GM12892 (cell line): ENCODE data around the gene KAZN.
"Not testable (repeated sequence)": the region's sequence is repeated elsewhere in the genome, so short reads cannot be mapped to it uniquely, and the experiment has no call there.

Experiments
- DNase-seq: peaks from one replicate; pipeline ENCODE4 v3.0.0; 2011; ENCODE audit not compliant: insufficient read length
- FAIRE-seq: peaks from 2 replicates; lab custom pipeline; 2011; peaks lifted over from hg19 to GRCh38; lab: Jason Lieb, UNC
- POLR2A ChIP-seq: IDR thresholded peaks from 2 replicates; pipeline ENCODE4 v1.6.1; 2011; ENCODE audit warnings: low read depth, low read length, control low read depth
- POLR2AphosphoS5 ChIP-seq: IDR thresholded peaks from 2 replicates; pipeline ENCODE4 v1.6.1; 2011; ENCODE audit warnings: low read depth, low read length, control low read depth
- TAF1 ChIP-seq: IDR thresholded peaks from 2 replicates; pipeline ENCODE4 v1.6.1; 2011; ENCODE audit warnings: low read depth, mild to moderate bottlenecking, control low read depth, low read length, borderline replicate concordance

Gene KAZN

GRCh38 chr1:14571810-14572767, 26.4 kb upstream of the KAZN start:
- TF ChIP-seq POLR2A (no peak), TAF1 (no peak), POLR2AphosphoS5 (no peak)
- DNase-seq, result peak; percentile 16
- no peak for FAIRE-seq

GRCh38 chr1:14572861-14573260, 25.6 kb upstream of the KAZN start:
- FAIRE-seq (no peak), DNase-seq (no peak)
- TF ChIP-seq TAF1, result no peak
- TF ChIP-seq POLR2A, result no peak
- TF ChIP-seq POLR2AphosphoS5, result no peak

GRCh38 chr1:14576155-14576554, 22.3 kb upstream of the KAZN start:
- TF ChIP-seq POLR2AphosphoS5 (no peak), POLR2A (no peak), TAF1 (no peak)

GRCh38 chr1:14577261-14577660, 21.2 kb upstream of the KAZN start:
- DNase-seq, result no peak
- TF ChIP-seq POLR2A, result no peak
- no peak for TF ChIP-seq TAF1
- no peak for TF ChIP-seq POLR2AphosphoS5
- FAIRE-seq, result no peak

More at GRCh38 chr1:14576155-14576554, 22.3 kb upstream of the KAZN start:
- DNase-seq (no peak), FAIRE-seq (no peak)

- DNase-seq (no peak), FAIRE-seq (no peak)
- TF ChIP-seq POLR2A (no peak), TAF1 (no peak), POLR2AphosphoS5 (no peak)
Observed at GRCh38 chr1:14578156-14578555, 20.3 kb upstream of the KAZN start.

DNA sequence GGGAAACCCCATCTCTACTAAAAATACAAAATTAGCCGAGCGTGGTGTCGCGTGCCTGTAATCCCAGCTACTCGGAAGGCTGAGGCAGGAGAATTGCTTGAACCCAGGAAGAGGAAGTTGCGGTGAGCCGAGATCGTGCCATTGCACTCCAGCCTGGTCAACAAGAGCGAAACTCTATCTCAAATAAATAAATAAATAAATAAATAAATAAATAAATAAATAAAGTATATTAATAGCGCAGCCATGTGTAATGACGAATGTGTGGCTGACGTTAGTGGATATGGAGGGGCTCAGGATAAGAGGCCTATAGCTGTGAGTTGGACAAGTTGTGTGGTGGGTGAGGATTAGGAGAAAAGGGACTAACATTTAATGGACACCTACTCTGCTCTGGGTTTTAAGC, 18.2 kb upstream of the KAZN start:
- not testable (repeated sequence) for DNase-seq, FAIRE-seq

GRCh38 chr1:14580986-14581385, 17.5 kb upstream of the KAZN start:
- DNase-seq (no peak), FAIRE-seq (no peak)
- TF ChIP-seq POLR2A (no peak), TAF1 (no peak), POLR2AphosphoS5 (no peak)

DNA sequence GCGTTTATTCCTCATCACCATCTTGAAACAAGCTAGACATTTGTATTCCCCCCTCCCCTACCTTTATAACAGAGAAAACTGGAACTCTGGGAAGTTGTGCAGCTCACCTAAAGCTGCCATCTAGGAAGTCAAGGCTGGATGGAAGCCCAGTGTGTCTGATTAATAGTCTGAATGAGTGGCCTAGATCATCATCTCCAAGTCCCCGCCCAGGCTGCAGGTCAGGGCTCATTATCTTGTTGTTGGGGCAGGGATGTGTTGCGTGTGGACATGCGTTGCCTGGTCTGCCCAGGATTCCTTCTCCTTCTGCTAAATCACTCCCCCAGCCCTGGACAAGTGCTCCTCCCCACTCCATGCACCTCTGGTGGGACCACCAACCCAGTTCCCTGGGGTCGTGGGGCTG, 14.7 kb upstream of the KAZN start:
- TF ChIP-seq POLR2A (no peak), POLR2AphosphoS5 (no peak), TAF1 (no peak)
- DNase-seq (no peak), FAIRE-seq (no peak)

GRCh38 chr1:14585728-14586127, 12.8 kb upstream of the KAZN start:
- FAIRE-seq (no peak), DNase-seq (no peak)
- TF ChIP-seq TAF1 (no peak), POLR2A (no peak), POLR2AphosphoS5 (no peak)

GRCh38 chr1:14590411-14591180, 7.9 kb upstream of the KAZN start:
- no peak for TF ChIP-seq POLR2AphosphoS5
- TF ChIP-seq TAF1, result no peak
- TF ChIP-seq POLR2A, result no peak
- DNase-seq (no peak), FAIRE-seq (no peak)

DNA sequence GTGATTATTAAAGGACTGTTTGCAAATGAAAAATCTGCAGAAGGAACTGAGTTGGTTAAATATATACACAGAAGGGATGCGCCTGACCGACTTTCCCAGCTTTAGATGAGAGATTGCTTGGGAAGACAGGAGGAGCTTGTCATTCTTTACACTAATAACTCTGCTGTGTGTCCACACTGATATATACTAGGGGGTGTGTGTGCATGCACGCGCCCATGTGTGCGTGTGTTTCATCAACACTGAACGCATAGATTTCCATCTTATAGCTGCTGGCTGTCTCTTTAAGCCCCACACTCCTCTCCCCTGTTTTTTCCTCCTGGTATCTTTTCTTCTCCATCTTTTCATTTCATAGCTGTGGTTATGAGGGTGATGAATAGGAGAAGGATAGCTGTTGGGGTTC, 6.9 kb upstream of the KAZN start:
- no peak for DNase-seq
- FAIRE-seq, result no peak
- TF ChIP-seq TAF1 (no peak), POLR2A (no peak), POLR2AphosphoS5 (no peak)
